Measurements from ENCODE around the gene MED16.

- no peak for TF ChIP-seq CREM (CRISPR knock-in tag; IDR thresholded peaks at IDR 0.05)
- TF ChIP-seq NFATC4 (CRISPR knock-in tag; IDR thresholded peaks at IDR 0.05): no peak
- no peak for TF ChIP-seq ZNF317 (CRISPR knock-in tag; IDR thresholded peaks at IDR 0.05; ENCODE audit: borderline replicate concordance, low read depth)
- TF ChIP-seq CTCF (IDR thresholded peaks at IDR 0.05): no peak
- TF ChIP-seq RELA (CRISPR knock-in tag; IDR thresholded peaks at IDR 0.05; ENCODE audit: borderline replicate concordance): no peak
- TF ChIP-seq NR3C1 (CRISPR knock-in tag; conservative IDR thresholded peaks at IDR 0.05; ENCODE audit: low read depth): no peak
- no peak for TF ChIP-seq NFYB (CRISPR knock-in tag; conservative IDR thresholded peaks at IDR 0.05; ENCODE audit: low read depth)
- TF ChIP-seq GABPB1 (CRISPR knock-in tag; IDR thresholded peaks at IDR 0.05): no peak
- no peak for TF ChIP-seq CREB1 (CRISPR knock-in tag; IDR thresholded peaks at IDR 0.05)
- no peak for TF ChIP-seq ATF2 (CRISPR knock-in tag; IDR thresholded peaks at IDR 0.05; ENCODE audit: borderline replicate concordance, low read depth)
- TF ChIP-seq FOXP1 (CRISPR knock-in tag; IDR thresholded peaks at IDR 0.05; ENCODE audit: borderline replicate concordance): no peak
Observed at GRCh38 chr19:913080-913748, 20.2 kb upstream of the MED16 start, which contains the start of gene R3HDM4.

Data from WTC11 (cell line).